ENCODE measurements around the gene TNFAIP2. TPM values are rescaled to one million over a fixed set of nuclear protein-coding genes. Genes with fewer than 3 reads are reported as not detected.

Gene TNFAIP2
- 9.4 TPM for total RNA-seq

GRCh38 chr14:103122947-103123633 is at the start of gene TNFAIP2:
TNFAIP2 (plus strand) TSS chr14:103123461; CDS start chr14:103126458, 2,997 bp downstream.

GRCh38 chr14:103084021-103084919 is 39.0 kb upstream of the TNFAIP2 start, which contains the start of gene LBHD2:
LBHD2 (plus strand) TSS chr14:103084210; CDS start chr14:103086013, 1,803 bp downstream.

GRCh38 chr14:103094406-103095209 is 28.7 kb upstream of the TNFAIP2 start, which contains the start of gene EXOC3L4:
EXOC3L4 (plus strand) TSS chr14:103094725; CDS start chr14:103100220, 5,495 bp downstream.

Other genes starting within 250 kb of the TNFAIP2 start
- not detected for gene AMN, start 200.8 kb upstream of the TNFAIP2 start, total RNA-seq
- 142 TPM for gene CDC42BPB, start 65.9 kb upstream of the TNFAIP2 start, total RNA-seq
- gene LBHD2, start 39.3 kb upstream of the TNFAIP2 start, total RNA-seq, result not detected
- not detected for gene EXOC3L4, start 28.7 kb upstream of the TNFAIP2 start, total RNA-seq
- gene EIF5, start 210.8 kb downstream of the TNFAIP2 start, total RNA-seq, result 186 TPM